ENCODE data around the gene XRCC4. TPM values are rescaled to one million over a fixed set of nuclear protein-coding genes. Genes with fewer than 3 reads are reported as not detected.

The XRCC4 gene
- total RNA-seq, 1 experiment from 2014 or later = 24.6 TPM

- intact Hi-C loops (cut with micrococcal nuclease) = no loop called here
Measured at GRCh38 chr5:83345423-83345822, 268.1 kb downstream of the XRCC4 start.

More at GRCh38 chr5:83345423-83345822, 268.1 kb downstream of the XRCC4 start:
- Histone ChIP-seq H3K27ac (ENCODE audit: low read depth, low read length) (no peak overlapping the region), H3K4me1 (ENCODE audit: control insufficient read depth in 1 of 2, insufficient read depth in 2 of 2, low read length in 2 of 2) (no peaks in the 10 kb centered on the region), H3K36me3 (ENCODE audit: control insufficient read depth in 1 of 2, insufficient read depth in 2 of 2, low read length in 2 of 2) (no peaks in the 10 kb centered on the region), H3K79me2 (ENCODE audit: insufficient read depth, low read length) (no peaks in the 10 kb centered on the region), H3K9me2 (ENCODE audit: insufficient read depth) (no peaks in the 10 kb centered on the region), H3K4me2 (ENCODE audit: low read length) (no peak overlapping the region), H2AFZ (ENCODE audit: low read depth, low read length, poor library complexity, severe bottlenecking) (no peak overlapping the region), H3K27me3 (ENCODE audit: insufficient read depth, low read length) (no peaks in the 10 kb centered on the region), H4K20me1 (ENCODE audit: insufficient read depth) (no peaks in the 10 kb centered on the region), H3K4me3 (replicated peaks in 1 of 2; ENCODE audit: low read depth in 1 of 2, low read length in 2 of 2) (no peak overlapping the region), H3K9me3 (ENCODE audit: control insufficient read depth in 1 of 2, insufficient read depth in 1 of 2, low read depth in 1 of 2, low read length in 2 of 2) (peaks cover 0 to 15% of the 10 kb centered on the region in 2 experiments; a peak in 2 of 4 replicates), H3K9ac (ENCODE audit: low read length) (no peak overlapping the region)
- TF ChIP-seq JUND (IDR thresholded peaks at IDR 0.05) (no peak), SIN3A (IDR thresholded peaks at IDR 0.05; ENCODE audit: low read depth) (no peak), CEBPB (IDR thresholded peaks at IDR 0.05; ENCODE audit: low read depth) (no peak), EZH2 (IDR thresholded peaks at IDR 0.05) (no peak), ZNF274 (IDR thresholded peaks at IDR 0.05; ENCODE audit: low read depth, low read length) (no peak), YY1 (IDR thresholded peaks at IDR 0.05; ENCODE audit: extremely low read depth, insufficient replicate concordance, low read depth, low read length) (no peak), MAX (IDR thresholded peaks at IDR 0.05) (no peak), ATF3 (IDR thresholded peaks at IDR 0.05) (no peak), POLR2A (IDR thresholded peaks at IDR 0.05; ENCODE audit: borderline replicate concordance, extremely low read depth, insufficient read depth, insufficient read length) (no peak), SP1 (IDR thresholded peaks at IDR 0.05; ENCODE audit: low read depth) (no peak), EZH2phosphoT487 (IDR thresholded peaks at IDR 0.05; ENCODE audit: borderline replicate concordance) (no peak), REST (IDR thresholded peaks at IDR 0.05; ENCODE audit: low read depth) (no peak), RAD21 (IDR thresholded peaks at IDR 0.05; ENCODE audit: low read depth) (no peak)
- POLR2A ChIA-PET = no interaction called here
- no peak for DNase-seq (ENCODE audit: low read depth, low spot score)
- CTCF ChIA-PET = no interaction called here
- no TSS peak for BruUV-seq (replicated peaks)
- RAD21 ChIA-PET (ENCODE audit: low non-redundant PET in 1 of 2, low total read pairs in 2 of 2, uncharacterized antibody in 2 of 2, unreplicated experiment in 2 of 2) = no interaction called here
- ATAC-seq = no peak
